ENCODE data around the gene FANCB.
A peak's percentile ranks its signal among the peaks of the same experiment; 100 is the strongest.

FANCB gene

DNA sequence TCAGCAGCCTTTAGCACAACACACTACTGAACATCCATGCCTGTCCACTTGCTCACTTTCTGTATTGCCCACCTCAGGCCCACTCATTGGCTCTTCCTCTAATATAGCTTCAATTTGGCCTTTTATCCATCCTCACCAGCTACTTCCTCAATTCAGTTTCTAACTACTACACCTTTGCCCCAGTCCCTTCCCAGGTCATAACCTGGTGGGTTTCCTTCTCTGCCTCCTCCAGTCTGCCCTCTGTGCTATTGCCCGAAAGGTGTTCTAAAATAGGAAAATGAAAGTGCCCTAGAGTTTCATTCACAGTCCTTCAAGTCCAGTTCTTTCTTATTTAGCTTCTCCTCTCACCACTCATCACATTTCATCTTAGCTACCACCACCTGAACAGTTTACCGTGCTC, 23.4 kb upstream of the FANCB start:
- no peak overlapping the region for H2AK5ac ChIP-seq (ENCODE audit: low read length)
- H3K23ac ChIP-seq (ENCODE audit: low read length), result no peak overlapping the region
- H4K5ac ChIP-seq (ENCODE audit: low read length), result no peak overlapping the region
- no peak overlapping the region for H3K4me2 ChIP-seq (ENCODE audit: low read length)
- no peak overlapping the region for H3K56ac ChIP-seq (ENCODE audit: low read length)
- DNase-seq, result no peak
- no peak overlapping the region for H3K4ac ChIP-seq (ENCODE audit: low read depth, low read length)
- H2BK15ac ChIP-seq (replicated peaks; ENCODE audit: low read depth), result no peak overlapping the region
- no peaks in the 10 kb centered on the region for H3K27me3 ChIP-seq (ENCODE audit: insufficient read depth, low read length, poor library complexity)
- H3K79me1 ChIP-seq (ENCODE audit: low read length), result no peaks in the 10 kb centered on the region
- no peak overlapping the region for H3K27ac ChIP-seq (ENCODE audit: low read depth, low read length)
- H3K36me3 ChIP-seq (ENCODE audit: control insufficient read depth, insufficient read depth, low read length), result no peaks in the 10 kb centered on the region
- no peak overlapping the region for H2BK120ac ChIP-seq (ENCODE audit: low read depth, low read length)
- no peak overlapping the region for H3K9ac ChIP-seq (ENCODE audit: low read length)
- H3K4me3 ChIP-seq (ENCODE audit: low read length), result no peak overlapping the region
- H3K4me1 ChIP-seq (ENCODE audit: control insufficient read depth, low read depth, low read length), result no peaks in the 10 kb centered on the region
- WGBS (ENCODE audit: extremely low coverage, insufficient coverage, low lambda C conversion rate), result no CpG with 5 or more reads among the region's 2 CpGs
- H2BK5ac ChIP-seq (ENCODE audit: low read length), result no peak overlapping the region
- no peak overlapping the region for H4K8ac ChIP-seq (ENCODE audit: low read depth, low read length)
- H3K18ac ChIP-seq (ENCODE audit: low read length), result no peak overlapping the region
- H3K79me2 ChIP-seq (ENCODE audit: control insufficient read depth, insufficient read depth, low read length), result no peaks in the 10 kb centered on the region

DNA sequence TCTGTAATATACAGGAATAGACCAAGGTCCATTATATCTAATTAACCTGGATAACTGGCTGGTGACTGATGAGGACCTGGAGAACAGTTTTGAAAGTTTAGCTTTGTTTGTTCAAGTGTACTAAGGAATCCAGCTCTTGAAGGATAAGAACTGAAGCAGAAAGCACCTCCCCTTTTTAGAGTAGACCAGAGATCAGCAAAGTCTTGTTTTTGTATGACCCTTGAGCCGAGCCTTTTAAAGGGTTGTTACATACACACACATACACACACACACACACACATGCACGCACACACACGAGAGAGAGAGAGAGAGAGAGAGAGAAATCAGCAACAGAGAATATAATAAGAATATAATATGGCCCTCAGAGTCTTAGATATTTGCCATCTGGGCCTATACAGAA, 13.4 kb upstream of the FANCB start:
- H2BK15ac ChIP-seq (replicated peaks; ENCODE audit: low read depth), result no peak overlapping the region

DNA sequence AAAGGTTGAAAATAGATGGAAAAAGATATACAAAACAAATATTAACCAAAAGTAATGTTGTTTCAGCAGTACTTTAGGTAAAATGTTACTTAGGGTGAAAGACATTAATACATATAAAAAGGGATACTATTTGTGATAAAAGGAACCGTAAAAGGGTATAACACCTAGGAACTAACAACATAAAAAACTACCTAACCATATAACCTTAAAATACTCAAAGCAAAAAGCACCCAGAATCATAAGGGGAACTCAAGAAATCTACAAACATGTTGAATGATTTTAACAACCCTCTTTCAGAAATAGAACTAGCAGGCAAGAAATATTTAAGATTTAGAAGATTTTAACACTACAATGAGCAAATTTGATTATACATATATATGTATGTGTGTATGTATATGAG, 11.8 kb upstream of the FANCB start:
- Histone ChIP-seq H3K79me2 (ENCODE audit: control insufficient read depth, insufficient read depth, low read length) (no peaks in the 10 kb centered on the region), H3K23ac (ENCODE audit: low read length) (no peak overlapping the region), H3K56ac (ENCODE audit: low read length) (no peak overlapping the region), H4K8ac (ENCODE audit: low read depth, low read length) (no peak overlapping the region), H3K9ac (ENCODE audit: low read length) (no peak overlapping the region), H4K5ac (ENCODE audit: low read length) (no peak overlapping the region), H3K27ac (ENCODE audit: low read depth, low read length) (no peak overlapping the region), H2BK120ac (ENCODE audit: low read depth, low read length) (no peak overlapping the region), H2BK5ac (ENCODE audit: low read length) (no peak overlapping the region), H3K4ac (ENCODE audit: low read depth, low read length) (no peak overlapping the region), H3K18ac (ENCODE audit: low read length) (no peak overlapping the region), H3K36me3 (ENCODE audit: control insufficient read depth, insufficient read depth, low read length) (no peaks in the 10 kb centered on the region), H3K4me3 (ENCODE audit: low read length) (no peak overlapping the region), H3K27me3 (ENCODE audit: insufficient read depth, low read length, poor library complexity) (no peaks in the 10 kb centered on the region), H3K4me2 (ENCODE audit: low read length) (no peak overlapping the region), H3K4me1 (ENCODE audit: control insufficient read depth, low read depth, low read length) (no peaks in the 10 kb centered on the region), H2AK5ac (ENCODE audit: low read length) (no peak overlapping the region), H2BK15ac (replicated peaks; ENCODE audit: low read depth) (no peak overlapping the region), H3K79me1 (ENCODE audit: low read length) (no peaks in the 10 kb centered on the region)
- no peak for DNase-seq
- WGBS (ENCODE audit: extremely low coverage, insufficient coverage, low lambda C conversion rate), result no CpG with 5 or more reads among the region's 1 CpG

More for the DNA sequence above, 13.4 kb upstream of the FANCB start:
- Histone ChIP-seq H3K9ac (ENCODE audit: low read length) (no peak overlapping the region), H3K4me3 (ENCODE audit: low read length) (no peak overlapping the region), H3K23ac (ENCODE audit: low read length) (no peak overlapping the region), H3K4me2 (ENCODE audit: low read length) (no peak overlapping the region), H2BK120ac (ENCODE audit: low read depth, low read length) (no peak overlapping the region), H4K8ac (ENCODE audit: low read depth, low read length) (no peak overlapping the region), H3K18ac (ENCODE audit: low read length) (no peak overlapping the region), H3K36me3 (ENCODE audit: control insufficient read depth, insufficient read depth, low read length) (no peaks in the 10 kb centered on the region), H2BK5ac (ENCODE audit: low read length) (no peak overlapping the region), H3K79me1 (ENCODE audit: low read length) (no peaks in the 10 kb centered on the region), H4K5ac (ENCODE audit: low read length) (no peak overlapping the region), H3K4me1 (ENCODE audit: control insufficient read depth, low read depth, low read length) (no peaks in the 10 kb centered on the region), H3K4ac (ENCODE audit: low read depth, low read length) (no peak overlapping the region), H3K79me2 (ENCODE audit: control insufficient read depth, insufficient read depth, low read length) (no peaks in the 10 kb centered on the region), H3K56ac (ENCODE audit: low read length) (no peak overlapping the region), H3K27me3 (ENCODE audit: insufficient read depth, low read length, poor library complexity) (no peaks in the 10 kb centered on the region), H2AK5ac (ENCODE audit: low read length) (no peak overlapping the region), H3K27ac (ENCODE audit: low read depth, low read length) (no peak overlapping the region)
- no peak for DNase-seq
- WGBS (ENCODE audit: extremely low coverage, insufficient coverage, low lambda C conversion rate), result no CpG with 5 or more reads among the region's 3 CpGs

DNA sequence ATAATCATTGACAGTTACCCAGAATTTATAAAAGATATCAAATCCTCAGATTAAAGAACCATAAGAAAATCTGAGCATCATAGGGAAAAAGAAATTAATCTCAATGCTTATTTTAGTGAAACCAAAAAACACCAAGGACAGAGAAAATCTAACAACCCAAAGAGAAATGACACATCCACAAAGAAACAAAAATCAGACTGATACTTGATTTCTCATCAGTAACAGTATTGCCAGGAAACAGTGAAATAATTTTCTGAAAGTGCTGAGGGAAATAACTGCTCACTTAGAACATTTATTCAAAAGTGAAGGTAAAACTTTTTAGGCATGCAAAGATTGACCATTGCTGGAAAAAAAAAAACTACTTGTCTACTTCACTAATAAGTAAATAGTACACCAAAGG, 11.0 kb upstream of the FANCB start:
- H3K27ac ChIP-seq (ENCODE audit: low read depth, low read length), result no peak overlapping the region
- no peak overlapping the region for H2AK5ac ChIP-seq (ENCODE audit: low read length)
- no peak overlapping the region for H3K4ac ChIP-seq (ENCODE audit: low read depth, low read length)
- H2BK15ac ChIP-seq (replicated peaks; ENCODE audit: low read depth), result no peak overlapping the region
- H3K79me1 ChIP-seq (ENCODE audit: low read length), result no peaks in the 10 kb centered on the region
- no peak overlapping the region for H3K18ac ChIP-seq (ENCODE audit: low read length)
- no peak overlapping the region for H3K56ac ChIP-seq (ENCODE audit: low read length)
- no peak overlapping the region for H3K9ac ChIP-seq (ENCODE audit: low read length)
- no peak overlapping the region for H3K4me3 ChIP-seq (ENCODE audit: low read length)
- H3K4me2 ChIP-seq (ENCODE audit: low read length), result no peak overlapping the region
- DNase-seq, result no peak
- no peak overlapping the region for H4K8ac ChIP-seq (ENCODE audit: low read depth, low read length)
- H4K5ac ChIP-seq (ENCODE audit: low read length), result no peak overlapping the region
- H3K4me1 ChIP-seq (ENCODE audit: control insufficient read depth, low read depth, low read length), result no peaks in the 10 kb centered on the region
- H3K27me3 ChIP-seq (ENCODE audit: insufficient read depth, low read length, poor library complexity), result no peaks in the 10 kb centered on the region
- no peak overlapping the region for H2BK5ac ChIP-seq (ENCODE audit: low read length)
- H3K36me3 ChIP-seq (ENCODE audit: control insufficient read depth, insufficient read depth, low read length), result no peaks in the 10 kb centered on the region
- H3K23ac ChIP-seq (ENCODE audit: low read length), result no peak overlapping the region
- H3K79me2 ChIP-seq (ENCODE audit: control insufficient read depth, insufficient read depth, low read length), result no peaks in the 10 kb centered on the region
- H2BK120ac ChIP-seq (ENCODE audit: low read depth, low read length), result no peak overlapping the region

DNA sequence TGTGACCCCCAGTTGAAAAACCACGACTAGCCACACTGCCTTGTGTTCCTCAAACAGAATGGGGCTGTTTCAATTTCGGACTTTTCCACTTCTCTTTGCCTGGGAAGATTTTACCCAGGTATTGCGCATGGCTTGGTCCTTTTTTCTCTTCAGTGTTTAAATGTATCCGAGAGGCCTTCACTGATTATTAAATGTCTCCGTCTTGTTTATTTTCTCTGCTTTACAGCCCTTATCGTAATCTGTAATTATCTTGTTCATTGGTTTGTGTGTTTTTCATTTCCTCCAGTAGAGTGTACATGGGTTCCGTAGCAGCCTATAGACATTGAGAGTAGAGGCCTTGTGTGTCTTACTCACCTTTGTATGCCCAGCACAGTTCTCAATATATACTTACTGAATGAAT, 2.8 kb upstream of the FANCB start:
- DNase-seq, result no peak
- Histone ChIP-seq H3K9ac (ENCODE audit: low read length) (no peak overlapping the region), H3K4me2 (ENCODE audit: low read length) (no peak overlapping the region), H2BK15ac (replicated peaks; ENCODE audit: low read depth) (no peak overlapping the region), H2AK5ac (ENCODE audit: low read length) (no peak overlapping the region), H3K79me2 (ENCODE audit: control insufficient read depth, insufficient read depth, low read length) (peaks cover 8% of the 10 kb centered on the region), H4K5ac (ENCODE audit: low read length) (no peak overlapping the region), H3K27me3 (ENCODE audit: insufficient read depth, low read length, poor library complexity) (no peaks in the 10 kb centered on the region), H3K18ac (ENCODE audit: low read length) (no peak overlapping the region), H3K4me1 (ENCODE audit: control insufficient read depth, low read depth, low read length) (no peaks in the 10 kb centered on the region), H3K56ac (ENCODE audit: low read length) (no peak overlapping the region), H3K4me3 (ENCODE audit: low read length) (no peak overlapping the region), H2BK120ac (ENCODE audit: low read depth, low read length) (no peak overlapping the region), H3K23ac (ENCODE audit: low read length) (no peak overlapping the region), H3K79me1 (ENCODE audit: low read length) (no peaks in the 10 kb centered on the region), H3K4ac (ENCODE audit: low read depth, low read length) (no peak overlapping the region), H2BK5ac (ENCODE audit: low read length) (no peak overlapping the region), H3K36me3 (ENCODE audit: control insufficient read depth, insufficient read depth, low read length) (no peaks in the 10 kb centered on the region), H3K27ac (ENCODE audit: low read depth, low read length) (no peak overlapping the region), H4K8ac (ENCODE audit: low read depth, low read length) (no peak overlapping the region)
- WGBS (ENCODE audit: extremely low coverage, insufficient coverage, low lambda C conversion rate), result no CpG with 5 or more reads among the region's 7 CpGs

DNA sequence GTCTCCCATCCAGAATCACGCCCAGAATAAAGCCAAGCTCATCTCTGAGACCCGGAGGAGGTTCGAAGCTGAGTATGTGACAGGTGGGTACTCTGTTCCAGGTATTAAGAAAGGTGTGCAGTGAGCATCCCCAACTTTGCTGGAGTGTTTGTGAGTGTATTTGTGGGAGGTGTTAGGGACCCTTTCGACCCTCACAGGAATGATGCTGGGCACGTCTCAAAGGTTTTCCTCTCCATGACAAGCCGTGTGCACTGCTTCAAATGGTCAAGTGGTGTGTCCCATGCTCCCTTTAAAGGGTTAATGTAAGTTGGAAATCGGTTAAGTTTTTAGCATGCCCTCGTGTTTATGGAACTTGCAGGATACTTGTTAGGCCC, 794 bp upstream of the FANCB start:
- H3K4me2 ChIP-seq (ENCODE audit: low read length), result peak overlapping the region; percentile 64
- WGBS (ENCODE audit: extremely low coverage, insufficient coverage, low lambda C conversion rate), result no CpG with 5 or more reads among the region's 8 CpGs
- no peak overlapping the region for H3K23ac ChIP-seq (ENCODE audit: low read length)
- H2BK120ac ChIP-seq (ENCODE audit: low read depth, low read length), result no peak overlapping the region
- H3K27ac ChIP-seq (ENCODE audit: low read depth, low read length), result no peak overlapping the region
- peak overlapping the region; percentile 67 for H3K9ac ChIP-seq (ENCODE audit: low read length)
- H3K27me3 ChIP-seq (ENCODE audit: insufficient read depth, low read length, poor library complexity), result no peaks in the 10 kb centered on the region
- H3K4me1 ChIP-seq (ENCODE audit: control insufficient read depth, low read depth, low read length), result no peaks in the 10 kb centered on the region
- H3K56ac ChIP-seq (ENCODE audit: low read length), result peak overlapping the region; percentile 78
- peak overlapping the region; percentile 85 for H3K18ac ChIP-seq (ENCODE audit: low read length)
- peak overlapping the region; percentile 88 for H3K4me3 ChIP-seq (ENCODE audit: low read length)
- H3K79me1 ChIP-seq (ENCODE audit: low read length), result no peaks in the 10 kb centered on the region
- peak overlapping the region; percentile 4 for H3K4ac ChIP-seq (ENCODE audit: low read depth, low read length)
- no peak overlapping the region for H2BK15ac ChIP-seq (replicated peaks; ENCODE audit: low read depth)
- no peak for DNase-seq
- no peak overlapping the region for H4K8ac ChIP-seq (ENCODE audit: low read depth, low read length)
- no peak overlapping the region for H2BK5ac ChIP-seq (ENCODE audit: low read length)
- no peaks in the 10 kb centered on the region for H3K36me3 ChIP-seq (ENCODE audit: control insufficient read depth, insufficient read depth, low read length)
- H4K5ac ChIP-seq (ENCODE audit: low read length), result no peak overlapping the region
- H3K79me2 ChIP-seq (ENCODE audit: control insufficient read depth, insufficient read depth, low read length), result peaks cover 10% of the 10 kb centered on the region
- no peak overlapping the region for H2AK5ac ChIP-seq (ENCODE audit: low read length)

Data from mesendoderm (in vitro differentiated cells).